Activated naive CD4-positive, alpha-beta T cell (primary cell): ENCODE results near the gene MAPRE2.
"Not testable (repeated sequence)": the region's sequence is repeated elsewhere in the genome, so short reads cannot be mapped to it uniquely, and the experiment has no call there.

Source experiments
- DNase-seq, 4 experiments: peaks; one replicate each; lab custom pipeline; 2025; lab: John Stamatoyannopoulos, UW

Gene MAPRE2

GRCh38 chr18:35091841-35092240 lies 50.6 kb downstream of the MAPRE2 start:
- DNase-seq: no peak

DNA sequence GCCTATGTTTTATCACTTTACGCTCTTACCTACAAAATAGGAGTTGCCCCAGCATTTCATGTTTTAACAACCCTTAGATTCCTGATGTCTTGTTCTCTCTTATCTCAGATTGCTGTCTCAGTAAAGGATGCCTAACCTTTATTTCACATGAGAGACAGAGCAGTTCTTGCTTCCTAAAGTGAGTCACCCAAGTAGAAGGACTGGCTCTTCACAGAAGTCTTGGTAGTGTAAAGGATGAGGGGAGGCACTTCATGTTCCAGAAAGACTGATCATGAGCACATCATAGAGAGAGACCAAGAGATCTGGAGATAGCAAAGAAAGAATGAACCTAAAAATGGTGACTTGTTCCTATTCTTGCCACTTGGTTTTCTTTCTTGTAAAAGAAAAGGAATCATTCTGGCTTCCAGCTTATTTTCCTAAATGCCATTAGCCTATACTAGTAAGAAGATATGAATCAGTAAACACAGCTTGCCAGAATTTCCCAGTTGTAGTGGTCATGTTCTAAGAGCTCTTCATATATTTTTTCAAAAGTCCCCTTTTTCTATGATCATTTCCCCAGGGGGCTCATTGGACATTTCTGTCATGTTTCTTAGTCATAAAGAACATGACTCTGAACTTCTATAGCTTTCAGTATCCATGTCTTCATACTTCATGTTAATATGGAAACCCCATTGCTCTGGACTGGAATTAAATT lies 54.9 kb downstream of the MAPRE2 start:
- no peak for DNase-seq

GRCh38 chr18:35096677-35097011 lies 55.4 kb downstream of the MAPRE2 start:
- no peak for DNase-seq

DNA sequence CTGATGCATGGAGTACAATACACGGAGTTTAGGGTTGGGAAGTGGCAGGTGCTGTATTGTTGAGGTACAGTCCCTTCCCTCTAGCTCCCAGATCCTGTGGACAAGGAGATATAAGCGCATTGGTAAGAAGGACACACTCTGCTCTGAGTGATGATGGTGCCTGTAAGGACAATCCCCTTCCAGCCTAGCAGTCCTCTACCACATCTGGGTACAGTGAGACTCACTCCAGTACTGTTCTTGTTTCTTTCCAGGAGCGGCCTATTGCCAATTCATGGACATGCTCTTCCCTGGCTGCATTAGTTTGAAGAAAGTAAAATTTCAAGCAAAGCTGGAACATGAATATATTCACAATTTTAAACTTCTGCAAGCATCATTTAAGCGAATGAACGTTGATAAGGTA lies 56.0 kb downstream of the MAPRE2 start:
- DNase-seq: no peak

DNA sequence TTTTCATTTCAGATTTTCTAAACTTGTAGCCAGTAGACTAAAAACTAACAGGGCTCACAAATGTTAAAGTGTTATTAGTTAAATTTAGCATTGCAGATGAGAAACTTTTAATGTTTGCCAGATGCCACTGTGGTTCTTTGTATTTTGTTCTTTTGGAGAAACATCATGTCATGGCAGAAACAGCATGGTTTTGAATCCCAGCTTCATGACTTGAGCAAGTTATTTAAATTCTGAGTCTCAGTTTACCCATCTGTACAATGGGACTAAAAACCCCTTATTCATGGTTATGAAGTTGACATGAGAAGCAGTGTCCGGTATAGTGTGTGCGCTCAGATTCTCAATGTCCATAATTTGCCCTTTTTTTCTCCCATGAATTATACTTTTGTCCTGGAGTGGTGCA lies 56.5 kb downstream of the MAPRE2 start:
- DNase-seq: no peak

DNA sequence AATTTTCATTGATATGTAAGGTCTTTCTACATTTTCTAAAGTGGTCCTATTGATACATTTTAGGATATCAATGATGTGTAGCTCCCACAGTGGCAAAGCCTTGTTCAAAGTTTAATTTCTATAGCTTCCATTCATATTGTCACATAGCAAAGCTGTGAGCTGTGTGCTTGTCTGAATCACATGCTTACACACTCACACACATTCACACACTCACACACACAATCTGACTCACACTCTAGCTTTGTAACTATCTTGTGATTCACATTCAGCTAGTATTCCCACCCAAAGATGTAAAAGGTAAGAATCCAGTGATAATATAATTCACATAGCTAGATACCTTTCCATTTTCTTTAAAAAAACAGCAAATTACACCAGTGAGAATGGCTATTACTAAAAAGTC lies 58.7 kb downstream of the MAPRE2 start:
- DNase-seq: no peak

GRCh38 chr18:35104391-35105051 lies 63.3 kb downstream of the MAPRE2 start:
- no peak for DNase-seq

DNA sequence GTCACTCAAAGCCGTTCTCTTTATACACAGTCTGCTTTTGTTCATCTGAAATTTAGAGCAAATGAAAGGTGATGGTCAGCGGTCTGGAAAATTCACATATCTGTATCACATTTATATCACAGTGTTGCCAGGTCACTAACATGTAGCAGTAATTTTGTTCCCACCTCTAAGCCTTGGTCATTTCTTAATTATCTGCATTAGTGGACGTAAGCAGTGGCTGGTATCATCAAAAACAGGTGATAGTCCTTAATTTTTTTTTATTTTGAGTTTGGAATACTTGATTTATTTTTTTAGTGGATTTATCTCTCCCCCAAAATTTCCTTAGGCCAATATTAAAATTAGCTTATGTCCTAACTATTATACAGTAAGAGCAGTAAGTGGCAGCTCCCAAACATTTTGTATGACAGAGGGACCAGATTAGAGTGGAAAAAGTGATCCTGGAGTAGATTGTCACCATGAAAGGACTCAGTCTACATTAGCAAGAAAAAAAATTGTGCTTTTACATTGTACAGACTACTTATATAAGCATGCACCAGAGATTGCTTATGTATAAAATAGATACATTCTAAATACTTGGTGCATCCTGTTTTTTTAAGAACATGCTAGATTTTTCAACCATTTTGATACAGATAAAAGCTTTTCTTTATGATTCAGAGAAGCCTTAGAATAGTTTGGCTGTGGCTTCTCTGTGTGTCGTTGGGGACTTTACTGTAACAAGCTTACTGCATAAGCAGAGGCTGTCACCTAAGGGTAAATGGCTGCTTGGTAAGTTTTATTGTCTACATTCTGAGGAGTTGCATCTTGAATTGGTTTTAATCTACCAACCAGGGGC lies 65.0 kb downstream of the MAPRE2 start:
- no peak for DNase-seq

- DNase-seq: no peak
These were observed 65.6 kb downstream of the MAPRE2 start for GRCh38 chr18:35106845-35107148.

DNA sequence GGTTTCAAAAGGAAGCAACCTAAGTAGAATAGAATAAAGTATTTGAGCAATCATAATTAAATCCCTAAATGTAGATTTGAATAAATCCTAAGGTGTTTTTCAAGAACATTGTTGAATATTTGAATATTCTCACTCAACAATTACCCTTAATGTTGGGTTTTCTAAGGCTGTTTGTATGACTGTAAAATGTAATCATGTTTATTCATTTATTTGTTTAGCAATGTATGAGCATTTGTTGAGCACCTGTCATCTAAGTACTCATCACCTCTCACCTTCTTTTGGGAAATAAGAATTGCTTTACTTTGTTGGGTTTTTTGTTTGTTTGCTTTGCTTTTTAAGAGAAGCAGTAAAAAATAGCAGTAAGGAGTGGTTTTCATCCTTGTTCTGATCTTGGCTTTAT lies 66.0 kb downstream of the MAPRE2 start:
- no peak for DNase-seq

DNA sequence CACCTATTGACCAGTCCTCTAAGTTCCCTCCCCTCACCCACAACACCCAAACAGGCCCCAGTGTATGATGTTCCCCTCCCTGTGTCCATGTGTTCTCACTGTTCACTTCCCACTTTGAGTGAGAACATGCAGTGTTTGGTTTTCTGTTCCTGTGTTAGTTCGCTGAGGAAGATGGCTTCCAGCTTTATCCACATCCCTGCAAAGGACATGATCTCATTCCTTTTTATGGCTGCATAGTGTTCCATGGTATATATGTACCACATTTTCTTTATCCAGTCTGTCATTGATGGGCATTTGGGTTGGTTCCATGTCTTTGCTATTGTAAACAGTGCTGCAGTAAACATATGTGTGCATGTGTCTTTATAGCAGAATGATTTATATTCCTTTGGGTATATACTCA lies 66.9 kb downstream of the MAPRE2 start:
- DNase-seq: not testable (repeated sequence)

GRCh38 chr18:35110059-35110458 lies 68.8 kb downstream of the MAPRE2 start:
- DNase-seq: no peak

- DNase-seq: no peak
These were observed 69.6 kb downstream of the MAPRE2 start for GRCh38 chr18:35110554-35111485.

DNA sequence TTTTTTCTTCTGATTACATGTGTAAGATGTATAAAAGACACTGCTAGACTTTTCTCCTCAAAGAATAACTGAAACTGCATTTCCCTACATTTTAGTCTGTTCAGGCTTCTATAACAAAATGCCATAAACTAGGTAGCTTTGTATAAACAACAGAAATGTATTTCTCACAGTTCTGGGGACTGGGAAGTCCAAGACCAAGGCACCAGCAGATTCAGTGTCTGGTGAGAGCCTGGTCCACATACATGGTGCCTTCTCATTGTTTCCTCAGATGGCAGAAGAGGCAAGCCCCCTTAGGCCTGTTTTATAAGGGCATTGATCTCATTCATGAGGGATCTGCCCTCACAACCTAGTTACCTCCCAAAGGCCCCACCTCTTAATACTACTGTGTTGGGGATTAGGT lies 71.5 kb downstream of the MAPRE2 start:
- DNase-seq: no peak

DNA sequence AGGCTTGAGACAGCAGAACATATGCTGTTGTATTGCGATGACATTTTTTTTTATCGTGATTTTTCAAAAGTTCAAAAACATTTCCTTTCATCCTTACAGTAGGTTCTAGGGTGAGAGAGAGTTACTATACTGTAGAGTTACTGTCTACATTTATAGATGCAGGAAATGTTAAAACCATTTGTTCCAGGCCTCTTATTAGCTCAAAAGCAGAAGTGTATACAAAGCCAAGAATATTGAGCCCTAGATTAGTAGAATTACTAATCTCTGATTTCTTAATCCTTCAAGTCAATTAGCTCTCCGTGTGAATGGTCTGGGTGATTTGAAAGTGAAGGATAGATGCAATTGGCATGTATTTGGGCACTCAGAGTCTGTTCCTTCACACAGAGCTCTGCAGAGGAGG lies 73.1 kb downstream of the MAPRE2 start:
- DNase-seq: no peak

DNA sequence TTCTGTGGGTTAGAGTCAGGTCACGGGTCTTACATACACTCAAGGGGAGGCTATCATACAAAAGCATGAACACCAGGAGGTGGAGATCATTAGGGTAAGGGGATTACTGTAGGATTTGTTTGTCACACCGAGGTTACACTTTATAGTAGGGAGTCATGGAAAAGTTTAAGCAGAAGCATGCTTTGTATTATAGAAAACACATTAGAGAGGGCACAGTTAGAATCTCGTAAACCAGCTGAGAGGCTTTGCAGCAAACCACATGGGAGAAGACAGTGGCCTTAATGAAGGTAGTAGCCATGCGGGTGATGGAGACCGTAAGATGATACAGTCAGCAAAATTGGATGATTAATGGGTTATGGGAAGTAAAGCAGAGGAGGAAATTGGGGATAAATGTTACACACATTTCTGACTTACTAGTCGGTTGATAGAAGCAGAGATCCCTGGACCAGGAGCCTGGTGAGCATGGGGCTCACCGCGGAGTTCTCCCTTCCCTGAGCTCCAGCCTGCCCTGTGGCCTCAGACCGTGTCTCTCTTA lies 75.6 kb downstream of the MAPRE2 start:
- no peak for DNase-seq

- DNase-seq: no peak
These were observed 76.2 kb downstream of the MAPRE2 start for GRCh38 chr18:35117372-35117771.

GRCh38 chr18:35117951-35118411 lies 76.8 kb downstream of the MAPRE2 start:
- no peak for DNase-seq

GRCh38 chr18:35118641-35119040 lies 77.4 kb downstream of the MAPRE2 start:
- no peak for DNase-seq

DNA sequence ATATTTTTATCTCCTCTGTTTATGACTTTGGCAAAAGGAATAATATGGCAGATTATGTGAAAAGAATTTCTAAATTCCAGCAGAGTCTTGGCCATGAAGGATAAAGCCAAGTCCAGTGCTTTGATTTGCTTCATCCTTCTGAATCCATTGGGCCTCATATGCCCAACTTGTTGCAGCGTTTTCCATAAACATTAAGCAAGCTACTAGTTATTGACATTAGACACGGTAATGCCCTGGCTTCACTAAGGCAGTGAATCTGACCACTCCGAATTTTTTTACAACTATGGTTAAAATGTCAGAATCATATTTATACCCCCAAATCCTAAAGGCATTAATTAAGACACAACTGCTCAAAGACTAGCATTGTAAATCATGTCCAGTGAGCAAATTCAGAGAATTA lies 79.8 kb downstream of the MAPRE2 start:
- DNase-seq: no peak

DNA sequence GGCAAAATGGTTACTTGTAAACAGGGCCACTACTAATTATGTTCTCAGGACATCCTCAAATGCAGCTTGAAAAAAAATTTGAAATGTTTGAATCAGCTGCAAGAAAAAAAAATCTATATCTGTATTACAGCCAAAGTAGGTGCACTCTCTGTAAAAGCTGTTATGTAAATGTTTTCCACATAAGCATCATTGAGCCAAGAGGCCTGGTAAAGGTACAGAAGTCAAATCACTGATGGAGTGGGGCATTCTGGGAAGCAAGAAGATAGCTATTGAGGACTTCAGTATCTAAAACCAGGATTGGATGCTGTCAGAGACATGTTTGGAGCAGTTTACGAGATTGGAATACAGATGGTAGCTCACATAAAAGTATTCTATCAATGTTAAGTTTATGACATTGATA lies 80.3 kb downstream of the MAPRE2 start:
- DNase-seq: no peak
